Measurements from ENCODE around the gene CNTNAP1.

The CNTNAP1 gene

DNA sequence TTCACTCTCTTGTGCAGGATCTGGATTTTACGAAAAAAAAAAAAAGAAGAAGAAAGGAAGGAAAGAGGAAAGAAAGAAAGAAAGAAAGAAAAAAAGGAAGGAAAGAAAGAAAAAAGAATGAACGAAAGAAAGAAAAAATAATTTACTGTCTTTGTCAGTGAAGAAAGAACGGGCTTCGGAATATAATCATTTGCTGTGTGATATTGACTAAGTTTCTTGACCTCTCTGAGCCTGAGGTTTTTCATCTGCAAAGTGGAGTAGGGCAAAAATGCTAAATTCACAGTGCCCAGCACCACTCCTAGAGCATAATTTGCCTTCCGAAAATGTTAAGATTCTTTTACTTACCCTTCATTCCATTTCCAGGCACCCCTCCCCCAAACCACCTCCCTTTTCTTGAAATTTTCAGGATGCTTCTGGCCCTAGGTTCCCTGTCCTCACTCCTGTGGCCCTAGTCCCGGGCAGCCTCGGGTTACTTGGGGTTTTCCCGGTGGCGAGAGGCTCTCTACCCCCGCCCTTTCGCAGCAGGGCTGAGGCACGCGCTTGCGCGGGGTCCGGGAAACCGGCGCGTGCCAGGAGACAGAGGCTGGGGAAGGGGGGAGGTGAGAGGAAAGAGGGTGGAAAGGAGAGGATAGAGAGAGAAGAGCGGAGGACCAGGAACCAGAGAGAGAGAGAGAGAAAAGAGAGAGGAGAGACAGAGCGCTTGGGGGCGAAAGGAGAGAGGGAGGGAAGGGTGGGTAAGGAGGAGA lies at the start of gene CNTNAP1:
TSS of gene CNTNAP1 (plus strand) at position 556 of the 746 bp plus-strand sequence. CDS start 299 bp downstream, outside the sequence.
- Histone ChIP-seq H3K27ac (ENCODE audit: low read length) (peak within 1 kb of the TSS; percentile 69), H3K9me3 (ENCODE audit: control insufficient read depth in 1 of 2, low read length in 2 of 2) (no peaks in the 10 kb centered on the region), H3K27me3 (ENCODE audit: low read depth, low read length) (no peaks in the 10 kb centered on the region), H3K36me3 (ENCODE audit: control insufficient read depth in 1 of 2, insufficient read depth in 2 of 2, low read length in 2 of 2) (no peaks in the 10 kb centered on the region), H3K4me1 (ENCODE audit: control insufficient read depth in 1 of 2, insufficient read depth in 2 of 2, low read length in 2 of 2) (peaks cover 16 to 54% of the 10 kb centered on the region in 2 donors), H3K4me3 (ENCODE audit: low read depth in 1 of 2, low read length in 2 of 2) (peak within 1 kb of the TSS; percentile 66)

DNA sequence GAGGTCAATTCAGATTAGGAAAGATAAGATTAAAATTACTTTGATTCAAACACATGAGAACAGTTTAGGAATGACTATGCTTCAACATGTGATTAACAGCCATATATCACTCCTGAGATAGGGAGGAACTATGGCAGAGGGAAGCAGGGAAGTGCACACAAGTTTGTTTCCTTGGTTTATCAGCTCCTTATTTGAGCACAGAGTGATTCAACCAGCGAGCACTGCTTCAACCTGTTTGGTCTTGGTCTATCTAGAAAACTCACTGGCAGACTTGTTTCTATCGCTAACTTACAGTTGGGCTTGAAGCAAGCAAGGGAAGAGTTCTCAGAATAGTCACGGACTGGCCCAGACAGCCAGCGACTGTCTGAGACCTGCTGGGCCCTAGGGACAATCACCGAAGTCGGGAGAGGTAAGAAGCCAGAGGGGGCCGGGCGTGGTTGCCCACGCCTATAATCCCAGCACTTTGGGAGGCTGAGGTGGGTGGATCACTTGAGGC lies 49.3 kb upstream of the CNTNAP1 start:
- Histone ChIP-seq H3K9me3 (ENCODE audit: control insufficient read depth in 1 of 2, low read length in 2 of 2) (no peaks in the 10 kb centered on the region), H3K27ac (ENCODE audit: low read length) (no peak overlapping the region), H3K36me3 (ENCODE audit: control insufficient read depth in 1 of 2, insufficient read depth in 2 of 2, low read length in 2 of 2) (no peaks in the 10 kb centered on the region), H3K27me3 (ENCODE audit: low read depth, low read length) (no peaks in the 10 kb centered on the region), H3K4me1 (ENCODE audit: control insufficient read depth in 1 of 2, insufficient read depth in 2 of 2, low read length in 2 of 2) (no peaks in the 10 kb centered on the region), H3K4me3 (ENCODE audit: low read depth in 1 of 2, low read length in 2 of 2) (no peak overlapping the region)

DNA sequence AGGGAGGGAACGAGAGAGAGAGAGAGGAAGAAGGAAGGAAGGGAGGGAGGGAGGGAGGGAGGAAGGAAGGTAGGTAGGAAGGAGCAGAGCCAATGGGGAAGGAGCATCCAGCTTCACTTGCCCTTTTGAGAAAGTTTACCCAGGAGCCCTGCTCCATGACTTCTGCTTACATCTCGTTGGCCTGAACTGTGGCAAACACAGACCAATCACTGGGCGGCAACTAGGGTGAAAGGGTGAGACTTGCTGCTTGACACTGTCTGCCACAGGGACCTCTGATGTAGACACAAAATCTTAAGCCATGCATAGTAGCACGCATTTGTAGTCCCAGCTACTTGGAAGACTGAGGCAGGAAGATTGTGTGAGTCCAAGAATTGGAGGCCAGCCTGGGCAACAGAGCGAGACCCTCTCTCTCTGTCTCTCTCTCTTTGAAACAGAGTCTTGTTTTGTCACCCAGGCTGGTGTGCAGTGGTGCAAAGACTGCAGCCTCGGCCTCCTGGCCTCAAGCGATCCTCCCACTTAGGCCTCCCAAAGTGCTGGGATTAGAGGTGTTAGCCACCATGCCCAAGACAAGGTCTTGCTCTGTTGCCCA lies 42.7 kb upstream of the CNTNAP1 start:
- Histone ChIP-seq H3K9me3 (ENCODE audit: control insufficient read depth in 1 of 2, low read length in 2 of 2) (no peaks in the 10 kb centered on the region), H3K36me3 (ENCODE audit: control insufficient read depth in 1 of 2, insufficient read depth in 2 of 2, low read length in 2 of 2) (no peaks in the 10 kb centered on the region), H3K4me1 (ENCODE audit: control insufficient read depth in 1 of 2, insufficient read depth in 2 of 2, low read length in 2 of 2) (no peaks in the 10 kb centered on the region), H3K27me3 (ENCODE audit: low read depth, low read length) (no peaks in the 10 kb centered on the region), H3K4me3 (ENCODE audit: low read depth in 1 of 2, low read length in 2 of 2) (no peak overlapping the region), H3K27ac (ENCODE audit: low read length) (no peak overlapping the region)

DNA sequence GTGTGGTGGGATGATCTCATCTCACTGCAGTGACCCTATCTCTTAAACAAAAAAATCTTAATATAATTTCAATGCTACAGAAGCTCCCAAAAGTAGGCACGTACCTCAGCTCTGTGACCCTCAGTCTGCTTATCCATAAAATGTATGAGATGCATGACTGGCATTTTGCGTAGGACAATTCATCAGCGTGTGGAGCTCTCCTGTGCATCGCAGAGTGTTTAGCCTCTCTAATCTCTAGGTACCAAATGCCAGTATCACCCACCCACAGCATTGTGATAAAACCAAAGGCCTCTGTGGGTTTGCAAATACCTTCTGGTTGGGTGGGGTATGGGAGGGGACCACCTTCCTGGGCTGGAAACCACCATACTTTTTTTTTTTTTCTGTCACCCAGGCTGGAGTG lies 42.2 kb upstream of the CNTNAP1 start:
- H3K36me3 ChIP-seq (ENCODE audit: control insufficient read depth in 1 of 2, insufficient read depth in 2 of 2, low read length in 2 of 2): no peaks in the 10 kb centered on the region
- H3K4me3 ChIP-seq (ENCODE audit: low read depth in 1 of 2, low read length in 2 of 2): no peak overlapping the region
- no peaks in the 10 kb centered on the region for H3K27me3 ChIP-seq (ENCODE audit: low read depth, low read length)
- H3K27ac ChIP-seq (ENCODE audit: low read length): no peak overlapping the region
- H3K9me3 ChIP-seq (ENCODE audit: control insufficient read depth in 1 of 2, low read length in 2 of 2): no peaks in the 10 kb centered on the region
- H3K4me1 ChIP-seq (ENCODE audit: control insufficient read depth in 1 of 2, insufficient read depth in 2 of 2, low read length in 2 of 2): no peaks in the 10 kb centered on the region

DNA sequence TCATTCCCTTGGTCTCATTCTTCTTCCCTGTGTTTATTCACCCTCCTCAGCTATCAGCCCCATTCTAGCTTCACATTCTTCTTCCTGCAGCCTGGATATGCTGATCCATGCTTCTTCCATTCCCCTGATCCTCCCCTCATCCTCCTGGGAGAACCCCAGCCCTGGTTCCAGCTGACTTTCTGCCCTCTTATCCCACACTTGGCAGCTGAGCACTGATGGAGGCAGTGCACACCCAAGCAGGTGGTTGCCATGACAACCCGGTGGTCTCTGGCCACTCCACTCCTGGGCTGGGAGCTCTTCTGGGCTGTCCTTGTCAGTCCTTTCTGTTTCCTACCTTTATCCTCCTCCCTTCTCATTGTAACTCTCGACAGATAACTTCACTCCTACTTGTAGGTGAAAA lies 40.0 kb upstream of the CNTNAP1 start:
- Histone ChIP-seq H3K27ac (ENCODE audit: low read length) (no peak overlapping the region), H3K4me1 (ENCODE audit: control insufficient read depth in 1 of 2, insufficient read depth in 2 of 2, low read length in 2 of 2) (no peaks in the 10 kb centered on the region), H3K27me3 (ENCODE audit: low read depth, low read length) (no peaks in the 10 kb centered on the region), H3K36me3 (ENCODE audit: control insufficient read depth in 1 of 2, insufficient read depth in 2 of 2, low read length in 2 of 2) (no peaks in the 10 kb centered on the region), H3K9me3 (ENCODE audit: control insufficient read depth in 1 of 2, low read length in 2 of 2) (no peaks in the 10 kb centered on the region), H3K4me3 (ENCODE audit: low read depth in 1 of 2, low read length in 2 of 2) (no peak overlapping the region)

DNA sequence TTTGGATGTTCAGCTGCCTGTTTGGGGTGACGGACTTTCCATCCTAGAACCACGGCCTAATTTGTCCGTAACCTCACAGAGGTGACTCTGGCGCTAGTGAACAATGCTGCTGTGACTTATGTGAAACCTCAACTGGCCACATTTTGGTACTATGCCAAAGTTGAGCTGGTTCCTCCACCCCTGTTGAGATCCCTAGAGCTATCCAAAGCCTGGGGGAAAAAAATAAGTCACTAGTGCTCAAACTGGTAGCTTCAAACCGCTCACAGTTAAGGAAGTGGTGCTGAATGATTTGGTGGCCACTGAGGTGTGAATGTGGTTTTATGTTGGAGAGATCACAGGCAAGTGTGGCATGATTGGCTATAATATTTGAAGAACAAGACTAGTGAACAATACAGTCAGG lies 34.6 kb upstream of the CNTNAP1 start:
- Histone ChIP-seq H3K36me3 (ENCODE audit: control insufficient read depth in 1 of 2, insufficient read depth in 2 of 2, low read length in 2 of 2) (no peaks in the 10 kb centered on the region), H3K27ac (ENCODE audit: low read length) (no peak overlapping the region), H3K4me3 (ENCODE audit: low read depth in 1 of 2, low read length in 2 of 2) (no peak overlapping the region), H3K9me3 (ENCODE audit: control insufficient read depth in 1 of 2, low read length in 2 of 2) (no peaks in the 10 kb centered on the region), H3K4me1 (ENCODE audit: control insufficient read depth in 1 of 2, insufficient read depth in 2 of 2, low read length in 2 of 2) (no peaks in the 10 kb centered on the region), H3K27me3 (ENCODE audit: low read depth, low read length) (no peaks in the 10 kb centered on the region)

DNA sequence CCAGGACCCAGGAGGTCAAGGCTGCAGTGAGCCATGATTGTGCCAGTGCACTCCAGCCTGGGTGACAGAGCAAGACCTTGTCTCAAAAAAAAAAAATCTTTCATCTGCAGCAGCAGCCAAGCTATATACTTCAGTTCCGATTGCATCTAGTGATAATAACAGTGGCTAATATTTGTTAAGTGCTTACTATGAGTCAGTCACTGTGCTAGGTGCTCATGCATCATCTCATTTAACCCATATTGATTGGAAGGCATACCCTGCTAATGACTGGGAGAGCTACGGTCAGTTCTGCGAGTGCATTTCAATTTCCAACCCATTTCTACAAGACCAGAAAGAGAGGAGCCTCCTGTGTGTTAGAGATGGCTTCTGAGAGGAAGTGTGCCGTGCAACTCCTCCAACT lies 30.9 kb upstream of the CNTNAP1 start:
- Histone ChIP-seq H3K9me3 (ENCODE audit: control insufficient read depth in 1 of 2, low read length in 2 of 2) (no peaks in the 10 kb centered on the region), H3K27ac (ENCODE audit: low read length) (no peak overlapping the region)

DNA sequence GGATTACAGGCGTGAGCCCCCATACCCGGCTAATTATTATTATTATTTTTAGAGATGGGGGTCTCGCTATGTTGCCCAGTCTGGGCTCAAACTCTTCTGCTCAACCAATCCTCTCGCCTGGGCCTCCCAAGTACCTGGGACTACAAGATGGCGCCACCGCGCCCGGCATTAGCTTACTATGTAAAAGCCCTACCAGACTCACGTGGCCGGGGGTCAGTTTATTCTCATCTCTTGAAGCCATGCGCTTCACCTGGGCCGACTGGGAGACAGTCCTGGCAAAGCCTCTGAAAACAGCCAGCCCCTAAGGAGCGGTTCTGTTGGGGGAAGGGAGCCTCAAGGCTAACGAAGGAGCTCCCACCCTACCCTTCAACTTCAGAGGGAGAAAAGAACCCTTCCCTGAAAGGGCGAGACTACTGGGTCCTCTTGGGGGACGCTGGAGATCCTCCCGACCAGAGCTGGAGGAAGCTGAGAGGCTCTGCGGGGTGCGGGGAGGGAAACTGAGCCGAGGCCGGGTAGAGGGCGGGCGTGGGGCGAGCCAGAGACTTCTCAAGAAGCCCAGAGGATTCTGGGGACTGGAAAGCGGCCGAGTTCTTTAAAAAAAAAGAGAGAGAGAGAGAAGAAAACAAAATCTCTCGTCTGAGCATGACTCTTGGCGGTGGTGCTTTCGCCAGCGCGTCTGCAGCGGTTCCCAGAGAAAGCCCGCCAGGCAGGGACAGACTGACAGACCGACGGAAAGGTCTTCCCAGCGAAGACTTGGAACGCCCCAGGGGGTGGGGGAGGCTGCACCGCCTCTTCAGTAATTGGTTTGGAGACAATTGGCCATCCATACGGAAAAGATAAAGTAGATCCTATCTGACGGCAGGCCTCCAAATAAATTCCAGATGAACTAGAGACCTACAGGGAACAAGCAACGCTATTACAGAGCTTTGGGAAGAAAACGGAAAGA lies 28.9 kb upstream of the CNTNAP1 start:
- no peaks in the 10 kb centered on the region for H3K27me3 ChIP-seq (ENCODE audit: low read depth, low read length)
- no peaks in the 10 kb centered on the region for H3K4me1 ChIP-seq (ENCODE audit: control insufficient read depth in 1 of 2, insufficient read depth in 2 of 2, low read length in 2 of 2)
- H3K27ac ChIP-seq (ENCODE audit: low read length): peak overlapping the region; percentile 77
- no peaks in the 10 kb centered on the region for H3K36me3 ChIP-seq (ENCODE audit: control insufficient read depth in 1 of 2, insufficient read depth in 2 of 2, low read length in 2 of 2)
- no peaks in the 10 kb centered on the region for H3K9me3 ChIP-seq (ENCODE audit: control insufficient read depth in 1 of 2, low read length in 2 of 2)
- H3K4me3 ChIP-seq (ENCODE audit: low read depth in 1 of 2, low read length in 2 of 2): peak overlapping the region; percentile 54 to 58

More for the DNA sequence above, 30.9 kb upstream of the CNTNAP1 start:
- Histone ChIP-seq H3K4me3 (ENCODE audit: low read depth in 1 of 2, low read length in 2 of 2) (no peak overlapping the region), H3K36me3 (ENCODE audit: control insufficient read depth in 1 of 2, insufficient read depth in 2 of 2, low read length in 2 of 2) (no peaks in the 10 kb centered on the region), H3K27me3 (ENCODE audit: low read depth, low read length) (no peaks in the 10 kb centered on the region), H3K4me1 (ENCODE audit: control insufficient read depth in 1 of 2, insufficient read depth in 2 of 2, low read length in 2 of 2) (no peaks in the 10 kb centered on the region)

DNA sequence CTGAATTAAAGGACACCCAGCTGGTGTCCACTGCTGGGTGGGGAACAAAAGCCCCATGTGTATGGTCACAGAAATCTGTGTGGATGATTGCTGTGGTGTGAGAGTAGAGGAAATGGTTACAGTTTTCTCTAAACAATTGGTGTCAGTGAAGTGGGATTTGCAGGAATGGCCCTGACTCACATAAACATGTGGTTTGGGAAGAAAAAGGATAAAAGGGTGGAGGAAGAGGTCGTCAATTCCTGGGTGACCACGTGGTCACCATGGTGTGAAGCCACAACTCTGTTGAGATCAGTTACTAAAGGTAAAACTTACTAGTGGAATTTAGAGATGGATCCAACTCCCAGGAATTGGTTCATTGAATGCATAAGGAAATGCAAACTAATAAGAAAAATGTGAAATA lies 26.8 kb upstream of the CNTNAP1 start:
- no peaks in the 10 kb centered on the region for H3K27me3 ChIP-seq (ENCODE audit: low read depth, low read length)
- H3K36me3 ChIP-seq (ENCODE audit: control insufficient read depth in 1 of 2, insufficient read depth in 2 of 2, low read length in 2 of 2): no peaks in the 10 kb centered on the region
- no peaks in the 10 kb centered on the region for H3K9me3 ChIP-seq (ENCODE audit: control insufficient read depth in 1 of 2, low read length in 2 of 2)
- no peak overlapping the region for H3K4me3 ChIP-seq (ENCODE audit: low read depth in 1 of 2, low read length in 2 of 2)
- H3K27ac ChIP-seq (ENCODE audit: low read length): no peak overlapping the region
- H3K4me1 ChIP-seq (ENCODE audit: control insufficient read depth in 1 of 2, insufficient read depth in 2 of 2, low read length in 2 of 2): peaks cover 0 to 10% of the 10 kb centered on the region in 2 donors

DNA sequence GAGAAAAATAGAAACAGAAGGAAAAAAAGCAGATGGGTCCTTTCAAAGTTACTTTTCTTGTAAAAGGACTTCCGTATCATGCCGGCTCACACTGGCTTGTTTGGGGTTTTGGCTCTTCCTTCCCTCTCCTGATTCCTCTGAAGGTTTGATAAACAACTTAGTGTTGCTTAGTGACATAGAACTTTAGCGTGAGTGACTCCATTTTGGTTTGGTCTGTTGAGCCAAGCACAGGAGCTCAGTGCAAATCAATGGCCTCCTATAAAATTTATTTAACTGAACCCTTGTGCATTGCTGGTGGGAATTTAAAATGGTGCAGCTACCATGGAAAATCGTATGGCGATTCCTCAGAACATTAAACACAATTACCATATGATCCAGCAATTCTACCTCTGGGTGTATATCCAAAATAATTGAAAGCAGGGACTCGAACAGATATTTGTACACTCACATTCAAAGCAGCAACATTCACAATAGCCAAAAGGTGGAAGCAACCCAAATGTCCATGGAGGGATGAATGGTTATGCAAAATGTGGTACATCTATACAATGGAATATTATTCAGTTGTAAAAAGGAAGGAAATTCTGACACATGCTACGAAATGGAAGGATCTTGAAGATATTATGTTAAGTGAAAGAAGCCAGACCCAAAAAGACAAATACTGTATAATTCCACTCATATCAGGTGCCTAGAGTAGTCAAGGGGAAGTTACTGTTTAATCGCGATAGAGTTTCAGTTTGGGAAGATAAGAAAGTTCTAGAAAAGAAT lies 24.3 kb upstream of the CNTNAP1 start:
- no peaks in the 10 kb centered on the region for H3K9me3 ChIP-seq (ENCODE audit: control insufficient read depth in 1 of 2, low read length in 2 of 2)
- H3K27ac ChIP-seq (ENCODE audit: low read length): no peak overlapping the region
- peaks cover 0 to 4% of the 10 kb centered on the region in 2 donors for H3K36me3 ChIP-seq (ENCODE audit: control insufficient read depth in 1 of 2, insufficient read depth in 2 of 2, low read length in 2 of 2)
- H3K4me1 ChIP-seq (ENCODE audit: control insufficient read depth in 1 of 2, insufficient read depth in 2 of 2, low read length in 2 of 2): peaks cover 0 to 12% of the 10 kb centered on the region in 2 donors
- no peak overlapping the region for H3K4me3 ChIP-seq (ENCODE audit: low read depth in 1 of 2, low read length in 2 of 2)
- no peaks in the 10 kb centered on the region for H3K27me3 ChIP-seq (ENCODE audit: low read depth, low read length)

Measured in muscle layer of duodenum (tissue), 2 donors.